ENCODE data around the gene AFG3L2.

- TF ChIP-seq CTCF (IDR thresholded peaks at IDR 0.05), result no peak
- no peak for TF ChIP-seq POLR2A (IDR thresholded peaks at IDR 0.05)
These were observed 47.2 kb upstream of the AFG3L2 start for GRCh38 chr18:12424252-12424651.
